DOHH2 (cell line): ENCODE data around the gene VPS26B.
"Not testable (repeated sequence)": the region's sequence is repeated elsewhere in the genome, so short reads cannot be mapped to it uniquely, and the experiment has no call there.

Experiments used
- H3F3A ChIP-seq: fragments of 200-600 bp; sonication (generic), shearing (Covaris generic); 2 replicates; pipeline ENCODE4 v1.6.0; 2016; ENCODE audit warnings: antibody characterized with exemption, mild to moderate bottlenecking; ENCODE audit not compliant: control insufficient read depth, insufficient read depth
- H3K27ac ChIP-seq: fragments of 200-600 bp; sonication (generic); 2 replicates; pipeline ENCODE4 v1.5.1; 2014; ENCODE audit warnings: low read depth, mild to moderate bottlenecking, low read length, moderate library complexity
- H3K27me3 ChIP-seq: fragments of 200-600 bp; sonication (generic); 2 replicates; pipeline ENCODE4 v1.6.1; 2014; ENCODE audit warnings: mild to moderate bottlenecking, low read length, mixed read lengths; ENCODE audit not compliant: control insufficient read depth
- H3K36me3 ChIP-seq: fragments of 200-600 bp; sonication (generic); 2 replicates; pipeline ENCODE4 v1.6.1; 2014; ENCODE audit warnings: mild to moderate bottlenecking, low read length, moderate library complexity, mixed read lengths; ENCODE audit not compliant: control insufficient read depth
- H3K4me1 ChIP-seq: fragments of 200-600 bp; sonication (generic); 2 replicates; pipeline ENCODE4 v1.6.1; 2014; ENCODE audit warnings: mild to moderate bottlenecking, low read length, mixed read lengths; ENCODE audit not compliant: control insufficient read depth
- H3K4me2 ChIP-seq: fragments of 200-600 bp; sonication (generic); 2 replicates; pipeline ENCODE4 v1.6.0; 2014; ENCODE audit warnings: mild to moderate bottlenecking, low read length, moderate library complexity
- H3K4me3 ChIP-seq: fragments of 200-600 bp; sonication (generic); 2 replicates; pipeline ENCODE4 v1.5.1; 2014; ENCODE audit warnings: mild to moderate bottlenecking, low read length, mixed read lengths
- H3K79me2 ChIP-seq: fragments of 200-600 bp; sonication (generic); 2 replicates; pipeline ENCODE4 v1.6.1; 2014; ENCODE audit warnings: mild to moderate bottlenecking, low read length, mixed read lengths; ENCODE audit not compliant: control insufficient read depth
- H3K9me2 ChIP-seq: fragments of 200-600 bp; sonication (generic); replicated peaks from 2 replicates; pipeline ENCODE4 v1.6.1; 2014; ENCODE audit warnings: mild to moderate bottlenecking, low read length, mixed read lengths; ENCODE audit not compliant: control insufficient read depth
- H3K9me3 ChIP-seq: fragments of 200-600 bp; sonication (generic); 2 replicates; pipeline ENCODE4 v1.6.1; 2014; ENCODE audit warnings: antibody characterized with exemption, low read length, mixed read lengths; ENCODE audit not compliant: control insufficient read depth, insufficient read depth
- H4K20me1 ChIP-seq: fragments of 200-600 bp; sonication (generic); 2 replicates; pipeline ENCODE4 v1.6.0; 2014; ENCODE audit warnings: low read depth, mild to moderate bottlenecking, antibody characterized with exemption, low read length, moderate library complexity; ENCODE audit not compliant: control insufficient read depth, insufficient read depth
- EZH2phosphoT487 ChIP-seq: fragments of 200-600 bp; sonication (generic); IDR thresholded peaks from 2 replicates; pipeline ENCODE4 v1.6.1; 2017; ENCODE audit warnings: borderline replicate concordance, mild to moderate bottlenecking, antibody characterized with exemption, low read length, moderate library complexity, mixed read lengths
- TF ChIP-seq, protein P1 (sequence below): fragments of 200-600 bp; sonication (generic); IDR thresholded peaks from one replicate; pipeline ENCODE4 v1.5.1; 2014; ENCODE audit warnings: antibody characterized with exemption, mild to moderate bottlenecking, low read depth, low read length; ENCODE audit not compliant: poor library complexity, severe bottlenecking

The VPS26B gene

GRCh38 chr11:134282121-134283045, 57.9 kb downstream of the VPS26B start:
- Histone ChIP-seq H3K36me3 (no peaks in the 10 kb centered on the region), H3K9me2 (no peaks in the 10 kb centered on the region), H3K27ac (no peak overlapping the region), H3K27me3 (peaks cover 14% of the 10 kb centered on the region), H3K79me2 (no peaks in the 10 kb centered on the region), H3K9me3 (no peaks in the 10 kb centered on the region), H3F3A (no peaks in the 10 kb centered on the region), H3K4me1 (no peaks in the 10 kb centered on the region), H3K4me3 (no peak overlapping the region), H3K4me2 (no peak overlapping the region), H4K20me1 (no peaks in the 10 kb centered on the region)
- TF ChIP-seq, protein P1, sequence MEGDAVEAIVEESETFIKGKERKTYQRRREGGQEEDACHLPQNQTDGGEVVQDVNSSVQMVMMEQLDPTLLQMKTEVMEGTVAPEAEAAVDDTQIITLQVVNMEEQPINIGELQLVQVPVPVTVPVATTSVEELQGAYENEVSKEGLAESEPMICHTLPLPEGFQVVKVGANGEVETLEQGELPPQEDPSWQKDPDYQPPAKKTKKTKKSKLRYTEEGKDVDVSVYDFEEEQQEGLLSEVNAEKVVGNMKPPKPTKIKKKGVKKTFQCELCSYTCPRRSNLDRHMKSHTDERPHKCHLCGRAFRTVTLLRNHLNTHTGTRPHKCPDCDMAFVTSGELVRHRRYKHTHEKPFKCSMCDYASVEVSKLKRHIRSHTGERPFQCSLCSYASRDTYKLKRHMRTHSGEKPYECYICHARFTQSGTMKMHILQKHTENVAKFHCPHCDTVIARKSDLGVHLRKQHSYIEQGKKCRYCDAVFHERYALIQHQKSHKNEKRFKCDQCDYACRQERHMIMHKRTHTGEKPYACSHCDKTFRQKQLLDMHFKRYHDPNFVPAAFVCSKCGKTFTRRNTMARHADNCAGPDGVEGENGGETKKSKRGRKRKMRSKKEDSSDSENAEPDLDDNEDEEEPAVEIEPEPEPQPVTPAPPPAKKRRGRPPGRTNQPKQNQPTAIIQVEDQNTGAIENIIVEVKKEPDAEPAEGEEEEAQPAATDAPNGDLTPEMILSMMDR: no peak
- no peak for TF ChIP-seq EZH2phosphoT487

DNA sequence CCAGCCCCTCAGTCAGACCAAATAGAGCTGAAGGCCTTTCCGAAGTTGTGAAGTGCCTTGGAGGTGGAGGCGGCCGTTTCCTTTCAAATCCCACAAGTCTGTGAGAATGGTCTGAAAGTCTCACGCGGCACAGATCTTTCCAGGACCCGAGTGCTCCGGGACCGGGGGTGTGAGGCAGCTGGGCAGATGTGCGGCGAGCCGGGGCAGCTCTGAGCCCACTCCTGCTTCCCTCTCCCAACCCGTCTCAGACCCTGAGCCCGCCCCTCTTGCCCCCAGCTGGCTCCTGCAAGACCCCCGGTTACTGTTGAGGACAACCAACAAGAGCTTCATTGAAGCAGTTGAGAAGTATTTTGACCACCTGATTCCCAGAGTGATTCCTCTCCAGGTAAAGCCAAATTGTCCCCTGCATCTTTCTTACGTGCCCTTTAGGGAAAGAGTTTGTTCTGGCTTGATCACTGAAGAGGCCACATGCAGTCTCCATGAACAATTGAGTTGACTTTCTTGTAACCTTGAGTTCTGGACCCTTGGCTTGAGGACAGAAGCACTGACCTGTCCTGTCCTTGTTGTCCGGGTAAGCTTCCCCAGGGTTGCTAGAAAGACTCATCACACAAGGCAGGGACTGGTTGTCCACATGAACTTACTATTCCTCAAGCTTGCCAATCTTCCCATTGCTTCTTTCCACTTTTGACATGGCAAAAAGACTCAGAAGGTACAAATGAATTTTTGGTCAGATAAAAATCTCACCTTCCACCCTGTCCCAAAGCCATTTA, 59.2 kb downstream of the VPS26B start:
- TF ChIP-seq EZH2phosphoT487: no peak
- TF ChIP-seq, protein P1: no peak
- no peak overlapping the region for H3K27ac ChIP-seq
- H3K9me3 ChIP-seq: no peaks in the 10 kb centered on the region
- H3K36me3 ChIP-seq: no peaks in the 10 kb centered on the region
- H3F3A ChIP-seq: no peaks in the 10 kb centered on the region
- no peak overlapping the region for H3K4me2 ChIP-seq
- no peak overlapping the region for H3K4me3 ChIP-seq
- H3K4me1 ChIP-seq: no peaks in the 10 kb centered on the region
- H3K9me2 ChIP-seq: no peaks in the 10 kb centered on the region
- no peaks in the 10 kb centered on the region for H4K20me1 ChIP-seq
- peaks cover 7% of the 10 kb centered on the region for H3K27me3 ChIP-seq
- no peaks in the 10 kb centered on the region for H3K79me2 ChIP-seq

DNA sequence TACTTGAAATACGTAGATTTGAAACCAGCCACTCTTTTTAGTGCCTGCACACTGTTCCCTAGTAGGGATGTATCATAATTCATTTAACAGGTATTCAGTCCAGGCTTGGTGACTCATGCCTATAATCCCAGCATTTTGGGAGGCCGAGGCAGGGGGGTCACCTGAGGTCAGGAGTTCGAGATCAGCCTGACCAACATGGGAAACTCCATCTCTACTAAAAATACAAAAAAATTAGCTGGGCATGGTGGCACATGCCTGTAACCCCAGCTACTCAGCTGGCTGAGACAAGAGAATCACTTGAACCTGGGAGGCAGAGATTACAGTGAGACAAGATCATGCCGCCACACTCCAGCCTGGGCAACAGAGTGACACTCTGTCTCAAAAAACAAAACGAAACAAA, 59.9 kb downstream of the VPS26B start:
- not testable (repeated sequence) for H3K27ac ChIP-seq, H3K9me3 ChIP-seq, H4K20me1 ChIP-seq, H3K4me3 ChIP-seq, H3K27me3 ChIP-seq, H3K4me2 ChIP-seq, H3K79me2 ChIP-seq, H3K4me1 ChIP-seq, H3K36me3 ChIP-seq, H3K9me2 ChIP-seq, H3F3A ChIP-seq

DNA sequence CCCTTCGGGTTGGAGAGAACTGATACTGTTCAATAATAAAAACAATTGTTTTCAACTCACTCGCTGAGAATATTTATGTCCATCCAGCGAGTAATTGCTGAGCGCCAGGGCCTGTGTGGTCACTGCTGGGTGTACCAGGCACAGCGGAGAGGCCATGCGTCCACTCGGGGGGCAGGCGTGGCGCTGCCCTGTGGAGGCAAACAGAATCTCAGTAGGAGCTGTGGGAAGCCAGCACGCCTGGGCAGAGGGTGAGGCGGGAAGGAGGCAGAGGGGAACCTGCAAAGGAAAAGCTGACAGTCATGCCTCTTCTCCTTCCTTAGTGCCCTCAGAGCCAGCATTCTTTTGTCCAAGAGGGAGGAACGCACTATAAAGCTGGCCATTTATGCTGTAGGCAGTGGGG, 63.1 kb downstream of the VPS26B start:
- TF ChIP-seq EZH2phosphoT487: no peak
- TF ChIP-seq, protein P1: no peak
- H3K27me3 ChIP-seq: no peaks in the 10 kb centered on the region
- H3K27ac ChIP-seq: no peak overlapping the region
- no peaks in the 10 kb centered on the region for H3K4me1 ChIP-seq
- no peaks in the 10 kb centered on the region for H3K9me2 ChIP-seq
- no peak overlapping the region for H3K4me3 ChIP-seq
- H3K4me2 ChIP-seq: no peak overlapping the region
- no peaks in the 10 kb centered on the region for H3K36me3 ChIP-seq
- no peaks in the 10 kb centered on the region for H4K20me1 ChIP-seq
- no peaks in the 10 kb centered on the region for H3K79me2 ChIP-seq
- H3F3A ChIP-seq: no peaks in the 10 kb centered on the region
- H3K9me3 ChIP-seq: no peaks in the 10 kb centered on the region
